NCI-H510A (cell line): ENCODE measurements around the gene FLYWCH1.
A peak's percentile ranks its signal among the peaks of the same experiment; 100 is the strongest.
"Not testable (repeated sequence)": the region's sequence is repeated elsewhere in the genome, so short reads cannot be mapped to it uniquely, and the experiment has no call there.

Experiments used
- DNase-seq: peaks from one replicate; lab custom pipeline; 2025; lab: John Stamatoyannopoulos, UW

FLYWCH1 gene

DNA sequence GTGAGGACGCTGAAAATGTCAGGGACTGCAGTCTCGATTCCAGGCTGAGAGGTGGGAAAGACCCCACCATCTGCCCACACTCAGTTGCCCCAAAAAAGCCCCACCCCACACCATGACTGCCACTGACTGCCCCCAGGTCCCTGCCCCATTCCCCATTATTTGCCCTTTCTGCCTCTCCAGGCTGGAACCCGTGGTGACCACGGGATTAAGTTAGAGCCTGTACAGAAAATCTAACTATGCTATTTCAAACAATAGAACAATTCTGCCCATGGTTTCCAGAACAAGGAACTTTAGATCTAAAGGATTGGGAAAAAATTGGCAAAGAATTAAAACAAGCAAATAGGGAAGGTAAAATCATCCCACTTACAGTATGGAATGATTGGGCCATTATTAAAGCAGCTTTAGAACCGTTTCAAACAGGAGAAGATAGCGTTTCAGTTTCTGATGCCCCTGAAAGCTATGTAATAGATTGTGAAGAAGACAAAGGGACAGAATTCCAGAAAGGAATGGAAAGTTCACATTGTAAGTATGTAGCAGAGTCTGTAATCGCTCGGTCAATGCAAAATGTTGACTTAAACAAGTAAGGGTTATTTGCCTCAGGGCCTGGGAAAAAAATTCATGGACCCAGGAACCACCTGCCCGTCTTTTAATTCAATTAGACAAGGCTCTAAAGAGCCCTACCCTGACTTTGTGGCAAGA lies 14.4 kb downstream of the FLYWCH1 start:
- DNase-seq = no peak

GRCh38 chr16:2926650-2926999 lies 14.9 kb downstream of the FLYWCH1 start:
- no peak for DNase-seq

GRCh38 chr16:2927010-2927646 lies 15.4 kb downstream of the FLYWCH1 start:
- DNase-seq = peak; percentile 30

DNA sequence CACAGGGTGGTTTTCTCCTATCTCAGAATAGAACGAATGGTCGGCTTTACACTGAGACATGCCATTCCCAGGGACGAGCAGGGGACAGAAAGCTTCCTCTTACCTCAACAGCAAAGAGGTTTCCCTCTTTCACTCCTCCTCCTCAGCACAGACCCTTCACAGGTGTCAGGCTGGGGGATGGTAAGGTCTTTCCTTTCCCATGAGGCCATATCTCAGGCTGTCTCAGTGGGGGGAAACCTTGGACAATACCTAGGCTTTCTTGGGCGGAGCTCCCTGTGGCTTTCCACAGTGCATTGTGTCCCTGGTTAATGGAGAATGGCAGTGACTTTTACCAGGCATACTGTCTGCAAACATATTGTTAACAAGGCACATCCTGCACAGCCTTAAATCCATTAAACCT lies 16.4 kb downstream of the FLYWCH1 start:
- not testable (repeated sequence) for DNase-seq

DNA sequence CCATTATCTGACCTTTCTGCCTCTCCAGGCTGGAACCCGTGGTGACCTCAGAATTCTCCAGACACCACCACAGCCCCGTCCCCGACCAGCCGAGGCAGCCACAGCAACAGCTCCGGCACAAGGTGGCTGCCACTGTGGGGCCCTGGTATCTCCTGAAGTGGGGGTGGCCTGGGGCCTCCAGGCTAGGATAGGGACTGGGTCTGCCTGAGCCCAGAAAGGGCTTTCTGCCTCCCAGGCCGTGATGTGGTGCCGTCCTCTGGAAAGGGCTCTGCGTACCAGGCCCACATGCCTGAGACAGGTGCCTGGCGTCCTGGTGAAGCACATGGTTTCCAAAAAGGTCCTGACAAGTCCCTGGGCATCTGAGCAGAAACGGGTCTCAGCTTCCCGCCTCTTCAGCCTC lies 17.1 kb downstream of the FLYWCH1 start:
- DNase-seq = no peak

GRCh38 chr16:2929693-2930092 lies 18.0 kb downstream of the FLYWCH1 start:
- DNase-seq = no peak

- no peak for DNase-seq
These were observed 18.5 kb downstream of the FLYWCH1 start for GRCh38 chr16:2930236-2930635.

- not testable (repeated sequence) for DNase-seq
These were observed 19.6 kb downstream of the FLYWCH1 start for GRCh38 chr16:2931231-2931914.

- no peak for DNase-seq
These were observed 21.4 kb downstream of the FLYWCH1 start for GRCh38 chr16:2933136-2933535.

GRCh38 chr16:2933701-2934100 lies 22.0 kb downstream of the FLYWCH1 start:
- DNase-seq = no peak

DNA sequence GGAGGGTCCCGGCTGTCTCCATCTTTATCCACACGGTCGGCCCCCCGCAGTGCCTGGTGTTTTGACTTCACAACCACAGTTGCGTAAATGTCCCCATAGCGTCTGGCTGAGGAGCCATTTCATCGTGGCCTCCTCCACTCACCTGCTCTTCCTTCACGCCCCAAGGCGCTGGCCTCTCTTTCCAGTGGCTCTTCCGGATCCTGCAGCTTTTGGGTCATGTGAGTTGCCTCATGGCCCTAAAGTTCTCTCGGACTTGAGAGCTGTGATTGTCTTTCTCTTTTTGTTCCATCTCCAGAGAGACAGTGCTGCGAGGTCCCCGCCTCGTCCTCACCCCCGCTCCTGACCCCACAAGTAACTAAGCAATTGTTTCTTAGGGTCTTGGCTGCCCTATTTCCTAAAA lies 22.7 kb downstream of the FLYWCH1 start:
- DNase-seq = no peak

DNA sequence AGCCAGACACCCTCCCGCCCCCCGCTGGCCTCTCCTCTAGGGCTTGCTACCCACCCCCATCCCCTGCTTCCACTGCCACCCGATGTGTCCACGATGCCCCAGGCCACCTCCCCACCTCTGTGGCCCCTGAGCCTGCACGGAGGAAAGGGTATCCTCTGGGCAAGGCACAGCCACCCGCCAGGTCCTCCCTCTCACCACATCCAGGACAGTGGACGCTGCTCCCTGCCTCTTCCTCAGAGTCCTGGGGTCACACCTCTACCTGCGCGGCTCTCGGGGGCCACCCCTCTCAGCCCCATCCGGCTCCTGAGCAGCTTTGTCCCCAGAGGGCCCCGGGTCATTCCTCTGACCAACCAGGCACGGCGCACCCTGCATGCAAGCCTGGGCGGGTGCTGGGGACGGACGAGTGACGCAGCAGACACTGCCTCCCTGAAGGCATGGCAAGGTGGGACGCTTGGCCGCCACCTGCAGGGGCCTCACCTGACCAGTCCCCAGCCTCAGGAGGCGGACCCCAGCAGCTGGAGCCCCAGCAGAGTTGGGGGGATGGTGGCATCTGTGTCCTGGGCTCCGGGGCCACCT lies 24.8 kb downstream of the FLYWCH1 start:
- no peak for DNase-seq

- DNase-seq = no peak
These were observed 25.4 kb downstream of the FLYWCH1 start for GRCh38 chr16:2937170-2937569.

DNA sequence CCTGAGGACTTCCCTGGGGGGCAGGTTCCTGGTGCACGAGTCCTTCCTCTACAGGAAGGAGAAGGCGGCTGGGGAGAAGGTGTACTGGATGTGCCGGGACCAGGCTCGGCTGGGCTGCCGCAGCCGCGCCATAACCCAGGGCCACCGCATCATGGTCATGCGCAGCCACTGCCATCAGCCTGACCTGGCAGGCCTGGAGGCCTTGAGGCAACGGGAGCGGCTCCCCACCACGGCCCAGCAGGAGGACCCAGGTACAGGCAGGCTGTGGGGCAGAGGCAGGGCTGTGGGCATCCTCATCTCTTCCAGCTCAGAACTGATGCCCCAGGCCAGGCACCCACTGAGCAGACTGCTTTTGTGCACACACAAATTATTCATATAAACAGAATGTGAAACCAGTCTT lies 26.5 kb downstream of the FLYWCH1 start:
- no peak for DNase-seq

GRCh38 chr16:2939968-2940367 lies 28.2 kb downstream of the FLYWCH1 start:
- DNase-seq = no peak

- DNase-seq = no peak
These were observed 30.3 kb downstream of the FLYWCH1 start for GRCh38 chr16:2942045-2942444.

- DNase-seq = not testable (repeated sequence)
These were observed 32.0 kb downstream of the FLYWCH1 start for GRCh38 chr16:2943716-2944115.

DNA sequence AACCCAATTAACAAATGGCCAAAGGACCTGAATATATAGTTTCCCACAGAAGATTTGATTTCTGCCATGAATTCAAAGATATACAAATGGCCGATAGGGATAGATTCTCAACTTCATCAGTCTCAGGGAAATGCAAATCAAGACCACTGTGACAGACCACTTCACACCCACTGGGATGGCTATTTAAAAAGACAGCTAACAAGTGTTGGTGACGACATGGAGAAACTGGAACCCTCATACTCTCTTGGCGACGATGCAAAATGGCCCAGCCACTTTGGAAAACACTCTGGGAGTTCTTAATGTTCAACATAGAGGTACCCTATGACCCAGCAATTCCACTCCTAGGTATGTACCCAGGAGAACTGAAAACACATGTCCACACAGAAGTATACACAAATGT lies 34.9 kb downstream of the FLYWCH1 start:
- DNase-seq = no peak

DNA sequence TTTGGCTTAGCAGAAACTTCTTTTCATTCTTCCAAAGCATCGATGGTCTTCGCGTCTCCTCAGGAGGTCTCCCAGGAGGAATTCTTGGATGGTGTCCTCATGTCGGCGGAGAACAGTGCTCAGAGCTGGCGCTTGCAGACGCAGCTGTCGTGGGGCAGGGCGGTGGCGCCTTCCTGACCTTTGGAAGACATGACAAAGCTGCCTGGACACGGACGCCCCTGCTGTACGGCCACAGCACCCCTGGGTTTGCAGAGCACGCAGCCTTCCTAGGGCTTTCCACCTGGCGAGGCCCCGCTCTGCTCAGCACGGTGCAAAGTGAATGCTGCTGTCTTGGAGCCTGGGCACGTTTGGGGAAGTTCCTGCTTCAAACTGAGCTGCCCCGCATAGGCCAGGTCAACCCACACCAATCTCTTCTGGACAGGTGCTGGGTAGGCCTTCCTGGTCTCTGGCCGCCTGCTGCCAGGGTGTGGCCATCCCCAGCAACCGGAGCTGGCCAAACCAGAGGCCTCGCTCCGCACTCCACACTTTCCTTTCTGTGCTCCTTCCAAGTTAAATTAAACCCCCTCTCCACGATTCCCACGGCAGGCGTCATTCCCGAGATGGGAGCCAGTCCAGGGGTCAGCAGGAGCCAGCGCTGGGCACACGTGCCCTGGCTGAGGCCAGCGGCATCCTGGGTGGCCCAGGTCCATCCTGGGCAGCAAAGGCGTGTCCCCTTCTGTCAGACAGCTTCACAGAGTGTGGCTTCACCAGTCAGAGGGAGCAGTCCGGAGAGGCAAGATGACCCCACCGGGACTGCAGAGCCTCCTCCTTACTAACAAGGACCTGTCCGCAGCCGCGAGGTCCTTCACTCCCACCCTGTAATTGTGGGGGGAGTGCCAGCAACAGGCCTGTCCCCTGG lies 37.3 kb downstream of the FLYWCH1 start:
- DNase-seq = no peak

DNA sequence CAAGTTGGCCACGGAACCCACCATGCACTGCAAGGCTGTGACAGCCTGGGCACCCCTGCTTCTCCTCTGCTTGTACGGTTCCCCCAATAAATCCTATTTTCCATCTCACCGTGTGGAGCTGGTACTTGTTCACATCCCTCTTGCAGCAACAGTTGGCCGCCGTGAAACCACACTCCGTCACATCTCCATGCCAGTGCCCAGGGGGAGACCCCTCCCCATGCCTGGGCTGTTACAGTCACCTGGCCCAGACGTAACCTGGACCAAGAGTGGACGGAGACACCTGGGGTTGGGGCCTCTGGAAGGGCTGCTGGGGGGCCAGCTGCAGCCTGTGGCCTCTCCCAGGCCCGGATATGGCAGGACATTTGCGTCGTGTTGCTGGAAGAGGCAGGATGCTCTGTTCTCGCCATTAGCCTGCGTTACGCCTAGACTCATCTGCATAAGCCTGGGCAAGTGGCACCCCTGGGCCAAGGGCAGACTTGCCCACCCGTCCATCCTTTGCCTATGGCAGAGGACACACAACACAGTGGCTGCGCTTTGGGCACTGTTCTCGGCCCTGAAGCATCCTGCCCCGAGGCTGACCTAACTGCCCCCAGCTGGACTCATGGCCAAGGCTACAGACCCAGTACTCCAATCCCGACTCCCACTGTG lies 38.1 kb downstream of the FLYWCH1 start:
- no peak for DNase-seq

DNA sequence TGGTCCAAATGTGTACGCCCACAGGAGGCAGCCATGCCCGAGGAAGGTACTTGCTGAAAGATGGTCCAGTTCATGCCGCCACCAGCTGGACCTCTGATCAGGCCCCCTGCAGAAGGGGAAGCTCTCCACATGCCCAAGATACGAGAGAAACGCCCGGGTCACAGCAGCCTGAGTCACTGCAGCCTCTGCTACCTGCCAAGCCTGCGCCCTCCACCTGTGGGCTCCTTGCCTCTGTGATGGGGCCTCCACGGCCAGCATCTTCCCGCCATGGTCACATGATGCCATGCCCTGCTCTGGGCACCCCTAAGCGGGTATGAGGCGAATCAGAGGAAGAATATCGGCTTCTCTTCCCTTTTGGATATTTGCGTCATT lies 38.6 kb downstream of the FLYWCH1 start:
- no peak for DNase-seq

DNA sequence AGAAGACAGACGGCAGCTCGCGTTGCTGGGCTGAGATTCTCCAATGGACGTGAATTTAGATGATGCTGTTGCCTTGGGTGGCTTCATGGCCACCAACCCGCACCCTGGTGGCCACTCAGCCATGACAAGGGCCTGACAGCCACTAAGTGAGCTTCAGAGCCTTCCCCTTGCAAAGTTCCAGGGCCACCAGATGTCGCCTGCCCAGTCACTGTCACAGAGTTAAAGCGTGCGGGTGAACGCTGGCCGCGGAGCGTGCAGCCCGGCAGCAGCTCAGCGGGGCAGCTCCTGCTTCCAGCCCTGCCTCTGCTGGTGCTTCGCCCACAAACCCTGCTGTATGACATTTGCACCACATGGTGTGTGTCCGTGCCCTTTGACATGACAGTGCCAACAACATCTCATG lies 39.0 kb downstream of the FLYWCH1 start:
- no peak for DNase-seq
